Measurements from ENCODE around the gene PPP1R36.

DNA sequence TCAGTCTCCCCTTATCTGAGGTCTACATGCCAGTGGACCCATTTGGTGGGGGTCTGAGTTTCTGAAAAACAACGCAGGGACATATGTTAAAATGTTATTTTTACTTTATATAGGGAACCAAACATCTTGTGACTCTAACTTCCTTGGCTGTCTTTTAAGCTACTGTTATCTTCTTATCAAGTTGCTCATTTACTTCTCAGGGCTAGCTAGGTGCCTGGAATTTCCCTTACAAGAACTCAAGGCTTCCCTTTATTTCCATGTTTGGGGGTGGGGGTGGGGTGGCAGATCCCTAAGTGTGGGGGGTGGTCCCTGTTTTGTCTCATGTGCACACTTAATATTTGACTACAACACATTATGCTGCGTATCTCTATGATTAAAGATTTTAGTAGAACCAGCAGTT lies 31.6 kb downstream of the PPP1R36 start:
- TF ChIP-seq, protein P1, sequence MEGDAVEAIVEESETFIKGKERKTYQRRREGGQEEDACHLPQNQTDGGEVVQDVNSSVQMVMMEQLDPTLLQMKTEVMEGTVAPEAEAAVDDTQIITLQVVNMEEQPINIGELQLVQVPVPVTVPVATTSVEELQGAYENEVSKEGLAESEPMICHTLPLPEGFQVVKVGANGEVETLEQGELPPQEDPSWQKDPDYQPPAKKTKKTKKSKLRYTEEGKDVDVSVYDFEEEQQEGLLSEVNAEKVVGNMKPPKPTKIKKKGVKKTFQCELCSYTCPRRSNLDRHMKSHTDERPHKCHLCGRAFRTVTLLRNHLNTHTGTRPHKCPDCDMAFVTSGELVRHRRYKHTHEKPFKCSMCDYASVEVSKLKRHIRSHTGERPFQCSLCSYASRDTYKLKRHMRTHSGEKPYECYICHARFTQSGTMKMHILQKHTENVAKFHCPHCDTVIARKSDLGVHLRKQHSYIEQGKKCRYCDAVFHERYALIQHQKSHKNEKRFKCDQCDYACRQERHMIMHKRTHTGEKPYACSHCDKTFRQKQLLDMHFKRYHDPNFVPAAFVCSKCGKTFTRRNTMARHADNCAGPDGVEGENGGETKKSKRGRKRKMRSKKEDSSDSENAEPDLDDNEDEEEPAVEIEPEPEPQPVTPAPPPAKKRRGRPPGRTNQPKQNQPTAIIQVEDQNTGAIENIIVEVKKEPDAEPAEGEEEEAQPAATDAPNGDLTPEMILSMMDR (conservative IDR thresholded peaks at IDR 0.05): no peak
- TF ChIP-seq EZH2 (IDR thresholded peaks at IDR 0.05; ENCODE audit: low read depth): no peak

Data from PC-9 (cell line).